CD4-positive, alpha-beta T cell treated with Interleukin-17A for 1 hour (primary cell): ENCODE measurements around the gene INPPL1.
A peak's percentile ranks its signal among the peaks of the same experiment; 100 is the strongest.
"Not testable (repeated sequence)": the region's sequence is repeated elsewhere in the genome, so short reads cannot be mapped to it uniquely, and the experiment has no call there.

Experiments used
- DNase-seq: peaks from one replicate; pipeline ENCODE4 v3.0.0-alpha.2; 2020

Gene INPPL1, protein sequence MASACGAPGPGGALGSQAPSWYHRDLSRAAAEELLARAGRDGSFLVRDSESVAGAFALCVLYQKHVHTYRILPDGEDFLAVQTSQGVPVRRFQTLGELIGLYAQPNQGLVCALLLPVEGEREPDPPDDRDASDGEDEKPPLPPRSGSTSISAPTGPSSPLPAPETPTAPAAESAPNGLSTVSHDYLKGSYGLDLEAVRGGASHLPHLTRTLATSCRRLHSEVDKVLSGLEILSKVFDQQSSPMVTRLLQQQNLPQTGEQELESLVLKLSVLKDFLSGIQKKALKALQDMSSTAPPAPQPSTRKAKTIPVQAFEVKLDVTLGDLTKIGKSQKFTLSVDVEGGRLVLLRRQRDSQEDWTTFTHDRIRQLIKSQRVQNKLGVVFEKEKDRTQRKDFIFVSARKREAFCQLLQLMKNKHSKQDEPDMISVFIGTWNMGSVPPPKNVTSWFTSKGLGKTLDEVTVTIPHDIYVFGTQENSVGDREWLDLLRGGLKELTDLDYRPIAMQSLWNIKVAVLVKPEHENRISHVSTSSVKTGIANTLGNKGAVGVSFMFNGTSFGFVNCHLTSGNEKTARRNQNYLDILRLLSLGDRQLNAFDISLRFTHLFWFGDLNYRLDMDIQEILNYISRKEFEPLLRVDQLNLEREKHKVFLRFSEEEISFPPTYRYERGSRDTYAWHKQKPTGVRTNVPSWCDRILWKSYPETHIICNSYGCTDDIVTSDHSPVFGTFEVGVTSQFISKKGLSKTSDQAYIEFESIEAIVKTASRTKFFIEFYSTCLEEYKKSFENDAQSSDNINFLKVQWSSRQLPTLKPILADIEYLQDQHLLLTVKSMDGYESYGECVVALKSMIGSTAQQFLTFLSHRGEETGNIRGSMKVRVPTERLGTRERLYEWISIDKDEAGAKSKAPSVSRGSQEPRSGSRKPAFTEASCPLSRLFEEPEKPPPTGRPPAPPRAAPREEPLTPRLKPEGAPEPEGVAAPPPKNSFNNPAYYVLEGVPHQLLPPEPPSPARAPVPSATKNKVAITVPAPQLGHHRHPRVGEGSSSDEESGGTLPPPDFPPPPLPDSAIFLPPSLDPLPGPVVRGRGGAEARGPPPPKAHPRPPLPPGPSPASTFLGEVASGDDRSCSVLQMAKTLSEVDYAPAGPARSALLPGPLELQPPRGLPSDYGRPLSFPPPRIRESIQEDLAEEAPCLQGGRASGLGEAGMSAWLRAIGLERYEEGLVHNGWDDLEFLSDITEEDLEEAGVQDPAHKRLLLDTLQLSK

GRCh38 chr11:72224564-72225410 lies at the start of gene INPPL1:
Gene INPPL1 (plus strand): TSS chr11:72224767. CDS start chr11:72224985, 218 bp downstream.
- DNase-seq, result peak; percentile 32

DNA sequence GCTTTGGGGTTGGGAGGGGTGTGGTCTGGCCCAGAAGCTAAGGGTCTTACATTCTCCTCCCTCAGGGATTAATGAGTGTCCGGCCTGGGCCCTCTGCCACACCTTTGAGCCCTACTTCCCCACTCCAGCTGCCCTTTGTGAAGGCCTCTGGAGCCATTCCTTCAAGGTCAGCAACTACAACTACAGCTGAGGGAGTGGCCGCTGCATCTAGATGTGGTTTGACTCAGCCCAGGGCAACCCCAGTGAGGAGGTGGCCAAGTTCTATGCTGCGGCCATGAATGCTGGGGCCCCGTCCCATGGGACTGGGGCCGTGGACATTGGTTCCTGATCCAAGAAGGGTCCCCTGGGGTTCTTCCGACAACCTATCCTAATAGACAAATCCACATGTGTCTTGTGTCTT lies 46.9 kb upstream of the INPPL1 start:
- DNase-seq, result no peak

- DNase-seq, result no peak
These were observed 45.3 kb upstream of the INPPL1 start for GRCh38 chr11:72179049-72179803.

- DNase-seq, result no peak
These were observed 44.7 kb upstream of the INPPL1 start for GRCh38 chr11:72179804-72180396.

DNA sequence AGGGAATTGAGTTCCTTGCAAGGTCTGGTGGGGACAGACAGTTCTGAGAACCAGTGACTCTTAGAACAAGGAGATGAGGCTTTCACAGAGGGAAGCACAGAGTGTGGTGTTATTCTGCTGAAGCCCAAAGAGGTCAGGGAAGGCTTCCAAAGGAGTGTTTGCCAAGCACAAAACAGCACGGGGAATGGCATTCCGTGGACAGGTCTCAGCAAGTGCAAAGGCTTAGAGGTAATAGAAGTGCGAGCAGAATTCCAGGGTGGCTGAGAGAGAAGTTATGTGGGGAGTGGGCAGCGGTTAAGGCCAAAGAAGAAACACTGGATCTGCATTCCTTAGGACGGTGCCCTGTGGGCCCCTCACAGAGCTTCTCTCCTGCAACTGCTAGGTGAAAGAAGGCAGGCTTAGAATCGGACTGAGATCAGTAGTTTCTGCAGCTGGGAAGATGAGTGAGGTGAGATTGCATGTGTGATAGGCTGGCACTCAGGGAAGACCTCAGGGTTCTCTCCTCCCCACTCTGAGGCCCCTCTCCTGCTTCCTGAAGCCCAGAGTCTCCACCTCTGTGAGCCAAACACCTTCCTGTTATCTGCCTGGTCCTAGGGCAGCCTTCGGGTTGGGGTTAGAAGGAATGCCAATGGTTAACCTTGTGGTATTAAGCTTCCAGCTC lies 43.5 kb upstream of the INPPL1 start:
- not testable (repeated sequence) for DNase-seq

- not testable (repeated sequence) for DNase-seq
These were observed 43.0 kb upstream of the INPPL1 start for GRCh38 chr11:72181553-72181958.

GRCh38 chr11:72188267-72188666 lies 36.3 kb upstream of the INPPL1 start:
- DNase-seq, result no peak

DNA sequence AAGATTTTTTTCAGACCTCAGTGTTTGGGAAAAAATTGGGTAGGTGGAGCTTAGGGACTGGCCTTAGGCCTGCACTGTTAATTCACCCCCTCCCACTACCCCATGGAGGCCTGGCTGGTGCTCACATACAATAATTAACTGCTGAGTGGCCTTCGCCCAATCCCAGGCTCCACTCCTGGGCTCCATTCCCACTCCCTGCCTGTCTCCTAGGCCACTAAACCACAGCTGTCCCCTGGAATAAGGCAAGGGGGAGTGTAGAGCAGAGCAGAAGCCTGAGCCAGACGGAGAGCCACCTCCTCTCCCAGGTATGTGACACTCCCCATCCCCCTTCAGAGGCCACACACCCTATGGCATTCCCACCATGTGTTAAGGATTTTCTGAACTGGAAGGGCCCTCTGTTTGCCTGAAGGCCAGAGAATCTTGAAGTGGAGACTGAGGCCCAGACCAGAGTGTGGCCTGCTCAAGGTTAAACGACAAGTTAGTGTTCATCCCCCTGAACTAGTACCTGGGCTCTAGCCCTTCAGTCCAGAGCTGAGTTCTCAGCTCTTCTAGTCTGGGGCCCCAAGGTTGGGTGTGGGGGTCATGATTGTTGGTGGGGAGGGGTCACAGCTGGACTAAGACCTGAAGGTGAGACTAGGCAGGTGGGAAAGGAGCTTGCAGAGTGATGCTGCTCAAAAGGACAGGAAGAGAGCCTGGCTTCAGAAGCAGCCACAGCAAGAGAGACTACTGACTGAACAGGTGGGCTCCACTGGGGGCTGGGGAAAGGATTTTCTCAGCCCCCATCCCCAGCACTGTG lies 34.9 kb upstream of the INPPL1 start:
- DNase-seq, result no peak

DNA sequence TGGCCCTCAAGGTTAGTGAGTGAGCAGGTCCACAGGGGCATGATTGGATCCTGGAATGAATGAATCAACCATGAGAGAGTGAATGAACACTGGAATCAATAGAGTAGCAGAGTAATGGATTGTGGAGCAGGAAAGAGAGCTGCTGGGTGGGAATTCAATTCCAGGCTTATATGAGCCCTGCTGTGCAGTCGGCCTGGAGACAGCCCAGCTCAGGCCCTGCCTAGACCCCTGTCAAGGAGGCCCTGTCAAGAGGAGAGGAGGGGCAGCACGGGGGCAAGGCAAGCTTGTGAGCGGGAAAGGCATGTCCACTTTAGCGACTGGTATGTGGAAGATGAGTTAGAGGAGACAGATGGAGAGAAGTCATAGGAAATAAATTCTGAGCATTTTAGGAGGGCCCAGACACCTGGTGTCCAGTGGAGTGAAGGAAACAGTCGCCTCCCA lies 33.9 kb upstream of the INPPL1 start:
- no peak for DNase-seq

GRCh38 chr11:72191961-72192381 lies 32.6 kb upstream of the INPPL1 start, which contains the start of gene FOLR1:
Gene FOLR1 (plus strand): TSS chr11:72192140. CDS start chr11:72192174, 34 bp downstream.
- no peak for DNase-seq

DNA sequence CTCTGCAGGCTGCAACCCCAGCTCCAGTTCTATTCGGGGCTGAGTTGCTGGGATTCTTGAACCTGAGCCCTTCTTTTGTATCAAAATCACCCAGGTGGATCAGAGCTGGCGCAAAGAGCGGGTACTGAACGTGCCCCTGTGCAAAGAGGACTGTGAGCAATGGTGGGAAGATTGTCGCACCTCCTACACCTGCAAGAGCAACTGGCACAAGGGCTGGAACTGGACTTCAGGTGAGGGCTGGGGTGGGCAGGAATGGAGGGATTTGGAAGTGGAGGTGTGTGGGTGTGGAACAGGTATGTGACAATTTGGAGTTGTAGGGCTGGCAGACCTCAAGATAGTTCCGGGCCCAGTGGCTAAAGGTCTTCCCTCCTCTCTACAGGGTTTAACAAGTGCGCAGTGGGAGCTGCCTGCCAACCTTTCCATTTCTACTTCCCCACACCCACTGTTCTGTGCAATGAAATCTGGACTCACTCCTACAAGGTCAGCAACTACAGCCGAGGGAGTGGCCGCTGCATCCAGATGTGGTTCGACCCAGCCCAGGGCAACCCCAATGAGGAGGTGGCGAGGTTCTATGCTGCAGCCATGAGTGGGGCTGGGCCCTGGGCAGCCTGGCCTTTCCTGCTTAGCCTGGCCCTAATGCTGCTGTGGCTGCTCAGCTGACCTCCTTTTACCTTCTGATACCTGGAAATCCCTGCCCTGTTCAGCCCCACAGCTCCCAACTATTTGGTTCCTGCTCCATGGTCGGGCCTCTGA lies 28.9 kb upstream of the INPPL1 start:
- DNase-seq, result no peak

- DNase-seq, result not testable (repeated sequence)
These were observed 23.1 kb upstream of the INPPL1 start for GRCh38 chr11:72201445-72201844.

- no peak for DNase-seq
These were observed 22.0 kb upstream of the INPPL1 start for GRCh38 chr11:72202571-72202970.

DNA sequence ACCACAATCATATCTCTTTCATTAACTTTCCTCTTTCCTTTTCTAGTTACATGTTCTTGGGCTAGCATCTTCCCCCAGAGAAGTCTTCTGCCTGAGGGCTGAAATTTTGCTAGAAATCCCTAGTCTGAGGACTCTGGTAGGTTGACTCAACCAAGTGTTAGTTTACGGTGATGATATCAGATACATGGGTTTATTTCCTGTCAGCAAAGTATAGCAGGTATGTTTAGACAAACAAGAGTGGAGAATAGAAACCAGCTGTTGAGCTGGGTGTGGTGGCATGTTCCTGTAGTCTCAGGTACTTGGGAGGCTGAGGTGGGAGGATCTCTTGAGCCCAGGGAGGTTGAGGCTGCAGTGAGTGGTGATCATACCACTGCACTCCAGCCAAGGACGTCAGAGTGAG lies 21.4 kb upstream of the INPPL1 start:
- DNase-seq, result no peak

DNA sequence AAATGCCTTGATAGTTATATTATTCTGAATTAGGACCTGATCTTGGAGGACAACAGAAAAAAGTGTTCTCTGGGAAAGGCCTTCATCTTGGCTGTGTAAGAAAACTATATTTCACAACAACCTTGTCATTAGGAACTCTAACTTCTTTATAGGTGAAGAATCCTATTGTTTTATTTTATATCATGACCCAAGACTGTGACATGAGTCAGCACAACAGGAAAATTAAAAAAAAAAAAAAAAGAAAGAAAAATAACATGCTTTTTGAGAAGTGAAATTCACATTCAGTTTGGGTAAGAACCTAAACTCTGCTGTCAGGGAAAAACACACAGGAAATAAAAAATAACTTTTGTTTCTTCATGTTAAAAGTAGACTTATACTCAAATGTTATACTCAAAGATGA lies 19.7 kb upstream of the INPPL1 start:
- DNase-seq, result no peak

- DNase-seq, result not testable (repeated sequence)
These were observed 17.8 kb upstream of the INPPL1 start for GRCh38 chr11:72206794-72207193.

GRCh38 chr11:72208281-72208680 lies 16.3 kb upstream of the INPPL1 start:
- no peak for DNase-seq

GRCh38 chr11:72209101-72209500 lies 15.5 kb upstream of the INPPL1 start:
- no peak for DNase-seq
